DMS 273 (cell line): ENCODE data around the gene ZMAT5.

ENCODE experiments used
- DNase-seq: peaks from one replicate; lab custom pipeline; 2025; ENCODE audit not compliant: unreplicated experiment; lab: John Stamatoyannopoulos, UW

ZMAT5 gene

DNA sequence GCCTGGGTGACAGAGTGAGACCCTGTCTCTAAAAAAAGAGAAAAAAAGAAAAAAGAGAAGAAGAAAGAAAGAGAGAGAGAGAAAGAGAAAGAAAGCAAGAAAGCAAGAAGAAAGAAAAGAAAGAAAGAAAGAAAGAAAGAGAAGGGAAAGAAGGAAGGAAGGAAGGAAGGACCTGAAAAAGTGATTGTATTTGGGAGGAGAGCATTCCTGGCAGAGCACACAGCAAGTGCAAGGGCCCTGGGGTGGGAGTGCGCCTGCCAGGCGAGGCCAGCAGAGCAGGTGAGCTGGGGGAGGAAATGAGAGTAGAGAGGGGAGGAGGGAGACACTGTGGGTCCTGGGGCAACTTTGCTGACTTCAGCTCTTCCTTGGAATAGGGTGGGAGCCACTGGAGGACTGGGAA is 54.7 kb downstream of the ZMAT5 start:
- no peak for DNase-seq

DNA sequence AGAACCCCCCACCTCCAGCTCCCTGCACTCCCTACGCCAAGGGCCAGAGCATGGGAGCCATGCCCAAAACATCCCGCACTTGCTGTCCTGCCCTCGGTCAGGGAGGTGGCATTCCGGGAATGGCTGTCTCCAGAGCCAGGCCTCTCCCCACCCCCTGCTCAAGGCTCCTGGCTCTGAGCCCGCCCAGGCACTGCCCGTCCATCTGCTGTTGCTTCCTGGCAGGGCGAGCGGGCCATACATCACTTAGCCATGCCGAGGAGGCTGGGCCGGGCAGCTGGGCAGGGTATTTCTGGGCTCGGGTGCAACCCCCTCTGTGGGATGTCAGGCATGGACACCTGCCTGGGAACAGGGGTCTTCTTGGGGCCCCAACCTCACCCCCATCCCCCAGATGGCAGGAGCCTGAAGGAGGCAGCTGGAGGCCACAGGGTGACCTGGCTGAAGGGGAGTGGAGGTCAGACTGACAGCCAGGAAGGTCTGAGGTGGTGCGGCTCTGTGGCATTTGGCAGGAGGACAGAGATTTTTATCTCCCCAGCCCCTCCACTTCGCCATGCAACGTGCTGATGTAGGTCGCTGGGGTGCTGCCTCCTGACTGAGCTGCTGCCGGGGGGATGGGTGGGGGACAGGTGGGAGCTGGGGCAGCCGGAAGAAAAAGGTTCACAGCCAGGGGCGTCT is 55.7 kb downstream of the ZMAT5 start:
- DNase-seq, result peak; percentile 92

DNA sequence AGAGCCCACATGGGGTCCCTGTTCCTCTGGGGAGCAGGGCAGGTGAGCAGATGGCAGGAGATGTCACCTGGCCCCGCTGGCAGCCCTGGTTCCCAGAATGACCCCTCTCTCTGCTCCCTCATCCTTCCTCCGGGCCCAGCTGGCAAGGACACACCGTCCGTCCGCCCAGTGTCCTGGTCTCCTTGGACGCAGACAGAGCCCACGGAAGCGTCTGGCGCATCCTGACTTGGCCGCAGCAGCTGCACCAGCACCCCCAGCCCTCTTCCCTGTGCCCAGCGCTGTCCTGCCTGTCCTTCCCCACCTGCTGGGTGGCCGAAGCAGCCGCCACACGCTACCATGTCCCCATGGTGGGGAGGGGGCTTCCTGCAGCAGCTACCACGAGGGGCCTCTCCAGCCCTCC is 56.6 kb downstream of the ZMAT5 start:
- no peak for DNase-seq

DNA sequence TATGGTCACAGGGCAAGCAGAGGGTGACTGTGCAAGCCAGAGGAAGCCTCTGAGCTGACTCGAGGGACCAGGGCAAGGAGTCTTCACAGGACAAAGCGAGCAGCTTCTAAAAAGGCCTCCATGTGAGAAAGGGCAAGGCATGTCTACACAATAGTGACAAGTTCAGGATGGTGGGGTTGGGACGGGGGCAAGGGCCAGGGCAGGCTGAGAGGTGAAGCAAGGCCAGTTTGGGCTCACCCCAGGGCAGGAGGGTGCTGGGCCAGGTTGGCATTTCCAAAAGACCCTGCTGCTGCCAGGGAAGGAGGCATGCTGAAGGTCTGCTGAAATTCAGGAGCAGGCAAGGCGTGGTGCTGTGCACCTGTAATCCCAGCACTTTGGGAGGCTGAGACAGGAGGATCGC is 59.3 kb downstream of the ZMAT5 start:
- DNase-seq, result no peak

DNA sequence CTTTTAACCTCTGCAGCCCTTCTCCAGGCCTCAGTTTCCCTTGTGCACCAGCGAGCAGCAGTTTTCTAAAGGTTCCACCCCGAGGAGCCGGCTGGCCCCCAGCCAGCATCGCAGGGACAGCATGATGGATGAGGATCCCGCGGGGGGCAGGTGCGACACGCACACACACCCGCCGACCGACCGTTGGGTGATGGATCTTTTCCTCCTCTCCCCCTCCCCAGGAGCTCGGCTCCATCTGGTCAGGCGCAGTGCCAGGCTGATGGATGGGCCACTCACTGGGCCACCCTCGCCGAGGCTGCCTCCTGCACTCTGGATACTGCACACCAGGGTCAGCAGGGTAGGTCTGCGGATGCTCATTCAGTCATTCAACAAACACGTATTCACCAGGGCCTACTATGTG is 59.8 kb downstream of the ZMAT5 start:
- peak; percentile 46 for DNase-seq

DNA sequence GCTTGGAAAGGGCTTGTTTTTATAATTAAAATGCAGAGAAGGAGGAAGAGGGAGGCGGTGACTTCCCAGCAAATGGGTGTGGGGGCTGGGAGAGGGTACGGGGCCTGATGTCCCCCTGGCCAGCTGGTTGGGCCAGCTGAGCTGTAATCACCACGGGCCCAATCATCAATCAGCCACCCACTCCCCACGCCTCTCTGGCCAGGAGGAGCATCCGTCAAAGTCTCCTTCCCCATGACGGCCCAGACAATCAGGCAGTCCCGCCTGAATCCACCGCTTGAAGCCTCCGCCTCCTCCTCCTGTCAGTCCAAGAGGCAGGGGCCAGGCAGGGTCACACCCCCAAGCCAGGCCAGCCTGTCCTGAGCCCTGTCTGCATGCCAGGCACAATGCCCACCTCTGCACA is 60.3 kb downstream of the ZMAT5 start:
- DNase-seq, result peak; percentile 53

DNA sequence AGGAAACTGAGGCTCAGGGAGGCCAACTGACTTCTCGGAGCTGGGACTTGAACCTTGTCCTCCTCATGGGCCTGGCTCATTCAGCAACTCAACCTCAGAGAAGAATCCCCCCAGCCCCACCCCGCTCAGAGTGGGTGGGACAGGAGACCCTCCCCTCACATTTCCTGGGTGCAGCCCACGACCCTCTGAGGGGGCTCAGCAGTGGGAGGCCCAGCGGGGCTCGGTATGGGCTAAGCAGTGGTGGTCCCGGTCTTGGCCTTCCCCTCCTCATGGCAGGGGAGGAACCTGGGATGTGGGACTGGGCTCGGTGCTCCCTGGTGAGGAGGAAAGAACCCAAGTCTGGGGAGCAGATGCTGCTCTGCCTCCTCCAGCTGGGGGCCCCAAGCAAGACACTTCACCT is 61.2 kb downstream of the ZMAT5 start:
- DNase-seq, result no peak

DNA sequence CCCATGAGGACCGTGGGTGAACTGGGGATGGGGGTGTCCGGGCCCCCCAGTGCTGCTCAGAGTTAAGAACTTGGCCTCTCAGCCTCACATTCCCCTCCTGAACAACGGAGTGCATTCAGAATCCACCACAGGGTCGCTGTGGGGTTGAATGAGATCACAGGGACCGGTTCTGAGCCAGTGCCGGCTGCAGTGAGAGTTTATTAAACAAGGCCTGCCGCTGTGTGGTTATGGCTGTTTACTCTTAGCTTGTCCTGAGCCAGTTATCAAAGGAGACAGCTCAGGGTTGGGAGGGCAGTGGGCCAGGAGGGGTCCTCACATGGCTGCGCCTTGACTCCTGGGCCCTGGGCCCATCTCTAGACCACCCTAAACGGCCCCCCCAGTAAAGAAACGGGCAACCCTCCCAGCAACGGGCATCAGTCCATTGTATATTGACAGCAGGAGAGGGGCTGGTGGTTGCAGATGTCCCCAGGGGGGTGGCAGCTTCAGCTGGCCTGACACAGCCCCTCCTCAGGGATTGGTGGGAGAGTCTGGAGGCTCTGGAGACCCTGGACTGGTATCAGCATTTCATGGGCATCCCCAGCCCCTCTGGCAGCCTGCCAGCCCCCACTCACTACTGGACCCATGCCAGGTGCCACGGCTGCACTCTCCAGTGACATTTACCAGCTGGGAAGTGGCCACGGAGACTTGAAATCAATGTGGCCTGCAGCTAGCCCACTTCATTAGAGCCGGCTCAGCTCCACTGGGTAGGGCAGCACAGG is 62.1 kb downstream of the ZMAT5 start:
- DNase-seq, result peak; percentile 75

DNA sequence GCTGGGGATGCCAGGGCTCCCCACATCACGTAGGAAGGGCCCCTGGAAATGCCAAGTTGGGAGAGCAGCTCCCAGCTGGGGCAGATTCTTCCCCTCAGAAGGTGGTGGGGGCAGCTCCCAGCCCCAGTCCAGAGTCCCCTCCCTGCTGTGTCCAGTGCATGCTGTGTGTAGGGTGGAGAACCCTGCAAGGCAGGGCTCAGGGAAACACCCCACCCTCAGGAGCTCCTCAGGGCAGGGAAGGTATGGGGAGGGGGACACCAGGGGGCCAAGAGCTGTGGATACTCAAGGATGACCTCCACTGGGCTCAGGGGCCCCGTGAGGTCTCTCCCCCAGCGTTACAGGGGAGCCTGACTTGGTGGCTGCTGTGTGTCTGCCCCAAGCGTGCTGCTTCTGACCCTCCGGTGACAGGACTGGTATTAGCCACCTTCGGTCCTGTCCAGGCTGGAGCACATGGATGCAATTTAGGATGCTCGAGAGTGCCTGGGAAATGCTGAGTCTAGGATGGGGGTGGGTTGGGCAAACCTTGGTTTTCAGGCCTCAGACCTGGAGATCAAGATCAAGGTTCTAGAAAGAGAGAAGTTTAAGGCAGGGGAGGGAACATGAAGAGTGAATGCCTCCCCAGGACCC is 63.1 kb downstream of the ZMAT5 start:
- no peak for DNase-seq

DNA sequence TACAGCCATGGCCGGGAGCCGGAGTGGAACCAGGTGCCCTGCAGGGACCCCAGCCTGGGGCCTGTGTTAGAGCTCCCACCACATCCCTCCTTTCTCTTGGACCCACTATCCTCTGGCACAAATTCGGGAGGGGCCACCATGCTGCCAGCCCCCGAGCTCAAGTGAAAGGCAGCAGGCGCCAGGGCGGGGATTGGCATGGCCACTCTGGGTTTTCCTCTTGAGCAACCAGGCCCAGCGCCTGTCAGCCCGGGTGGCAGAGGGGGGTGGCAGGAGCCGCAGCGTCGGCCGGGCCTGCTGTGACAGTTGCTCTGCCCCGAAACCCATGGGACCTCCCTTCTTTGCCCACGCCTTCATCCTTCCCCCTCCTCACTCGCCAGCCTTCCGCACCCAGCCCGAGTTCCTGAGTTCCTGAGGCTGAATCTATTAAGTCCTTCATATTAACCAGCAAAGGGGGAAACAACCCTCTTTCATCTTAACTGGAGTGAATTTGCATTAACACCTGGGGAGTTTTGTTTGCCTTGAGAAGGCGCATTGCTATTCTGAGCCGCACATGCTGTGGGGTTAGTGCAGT is 63.8 kb downstream of the ZMAT5 start:
- peak; percentile 63 for DNase-seq

DNA sequence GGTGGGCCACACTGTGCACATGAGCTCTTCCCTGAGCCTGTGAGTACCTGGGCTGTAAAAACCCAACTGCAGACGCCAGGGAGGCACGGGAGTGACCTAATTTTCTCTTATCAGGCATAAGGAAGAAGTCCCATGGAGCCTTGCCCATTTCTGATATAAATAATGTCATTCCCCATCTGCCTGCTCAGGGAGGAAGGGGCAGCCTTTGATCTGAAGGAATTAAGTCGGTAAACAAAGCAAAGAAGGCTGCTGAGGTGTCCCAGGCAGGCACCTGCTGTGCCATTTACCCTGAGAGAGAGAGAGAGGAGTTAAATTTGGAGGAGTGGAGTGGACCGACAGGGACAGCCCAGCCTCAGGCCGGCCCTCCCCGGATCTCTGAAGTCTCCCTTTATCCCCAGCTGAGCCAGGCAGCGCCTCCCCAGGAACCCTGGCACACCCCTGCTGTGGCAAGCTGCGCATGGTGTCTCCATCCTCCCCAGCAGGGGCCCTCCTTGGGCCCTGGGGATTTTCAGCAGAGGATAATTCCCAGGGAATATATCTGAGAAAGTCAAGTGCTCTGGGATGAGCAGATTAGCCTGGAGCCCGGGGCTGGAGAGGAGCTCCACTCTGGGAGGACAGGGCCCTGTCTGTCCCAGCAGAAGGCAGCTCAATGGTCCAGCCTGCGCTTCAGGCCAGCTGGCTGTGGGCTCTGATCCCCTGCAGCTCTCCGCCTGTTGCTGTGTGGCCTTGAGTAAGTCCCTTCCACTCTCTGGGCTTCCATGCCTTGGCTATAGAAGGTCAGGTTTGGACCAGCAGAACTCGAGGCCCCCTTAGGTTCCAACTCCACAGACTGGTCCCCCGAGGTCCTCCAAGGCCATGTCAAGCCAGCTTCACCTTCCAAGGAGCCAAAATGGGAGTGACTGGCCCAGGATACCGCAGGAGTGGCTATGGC is 64.5 kb downstream of the ZMAT5 start:
- peak; percentile 87 for DNase-seq

DNA sequence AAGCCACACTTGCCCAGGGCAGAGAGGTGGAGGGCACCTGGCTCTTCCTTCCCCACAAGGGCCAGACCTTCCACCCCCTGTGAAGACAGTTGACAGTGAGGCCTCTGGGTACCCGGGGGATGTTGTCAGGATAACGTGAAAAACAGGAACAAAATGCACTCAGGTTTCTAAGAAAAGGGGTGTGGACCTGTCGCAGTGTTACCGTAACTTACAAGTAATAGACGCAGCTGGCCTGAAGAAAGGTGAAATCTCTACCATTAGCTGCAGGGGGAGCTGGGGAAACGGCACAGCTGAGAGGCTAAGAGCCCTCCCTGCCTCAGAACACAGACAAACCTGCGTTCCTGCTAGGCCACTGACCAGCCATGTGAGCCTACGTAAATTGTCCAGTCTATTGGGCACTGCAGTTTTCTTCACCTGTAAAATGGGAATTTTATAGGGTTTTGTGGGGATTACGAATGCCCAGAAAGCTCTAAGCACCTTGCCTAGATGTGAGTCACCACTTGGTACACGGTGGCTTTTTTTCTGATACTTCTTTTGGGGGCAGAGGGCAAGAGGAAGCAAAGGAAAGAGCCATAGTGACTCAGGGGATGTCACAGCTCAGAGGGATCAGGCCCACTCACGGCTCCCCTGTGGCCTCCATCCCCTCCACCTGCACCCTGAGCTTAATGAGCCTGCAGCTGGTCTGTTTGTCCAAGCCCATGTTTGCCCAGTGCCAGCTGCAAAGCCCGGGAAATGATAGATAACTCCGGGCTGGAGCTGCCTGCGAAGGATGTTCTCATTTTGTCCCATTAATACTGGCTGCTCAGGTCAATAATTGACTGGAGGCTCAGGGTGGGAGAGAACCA is 65.4 kb downstream of the ZMAT5 start:
- DNase-seq, result peak; percentile 68

DNA sequence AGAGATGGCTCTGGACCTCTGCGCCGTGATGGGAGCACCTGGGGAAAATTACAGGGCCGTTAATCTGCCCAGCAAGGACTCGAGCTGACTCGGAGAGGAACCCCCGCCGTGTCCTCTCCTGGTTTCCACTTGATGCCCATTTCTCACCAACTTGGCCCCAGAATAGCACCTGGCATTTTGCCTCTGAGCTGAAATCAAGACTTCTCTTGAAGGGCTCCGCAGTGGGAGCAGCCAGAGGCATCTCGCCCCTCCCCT is 66.0 kb downstream of the ZMAT5 start:
- peak; percentile 68 for DNase-seq

DNA sequence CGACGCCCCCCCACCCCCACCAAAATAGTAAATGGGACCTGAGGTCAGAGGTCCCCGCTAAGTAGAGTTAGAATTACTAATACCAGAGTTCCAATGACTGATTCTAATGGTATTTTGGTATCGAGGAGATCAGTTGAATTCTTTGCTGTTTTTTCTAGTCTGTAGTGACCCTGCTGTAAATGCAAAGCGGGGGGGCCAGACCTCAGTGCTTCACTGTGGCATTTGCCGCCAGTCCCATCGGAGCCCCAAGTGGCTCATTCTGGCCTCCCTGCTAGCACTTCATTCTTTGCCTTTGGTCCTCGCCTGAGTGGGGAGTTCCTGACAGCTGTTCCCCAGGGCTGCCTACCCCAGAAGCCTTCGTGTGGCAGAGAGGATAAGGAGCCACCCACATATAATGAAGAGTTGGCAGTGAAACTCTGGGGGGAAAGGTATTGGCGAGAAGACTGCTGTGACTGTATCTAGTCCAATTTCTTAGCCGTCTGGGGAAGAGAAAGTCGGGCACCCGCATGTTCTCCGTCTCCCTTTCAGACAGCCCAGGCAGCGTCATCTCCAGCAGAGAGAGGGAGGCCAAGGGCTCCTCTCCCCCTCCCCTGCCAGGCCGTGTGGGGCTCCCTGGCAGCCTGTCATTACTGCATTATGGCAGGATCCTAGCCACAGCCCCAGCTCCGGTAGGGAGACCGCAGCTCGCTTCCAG is 66.5 kb downstream of the ZMAT5 start:
- DNase-seq, result peak; percentile 68

DNA sequence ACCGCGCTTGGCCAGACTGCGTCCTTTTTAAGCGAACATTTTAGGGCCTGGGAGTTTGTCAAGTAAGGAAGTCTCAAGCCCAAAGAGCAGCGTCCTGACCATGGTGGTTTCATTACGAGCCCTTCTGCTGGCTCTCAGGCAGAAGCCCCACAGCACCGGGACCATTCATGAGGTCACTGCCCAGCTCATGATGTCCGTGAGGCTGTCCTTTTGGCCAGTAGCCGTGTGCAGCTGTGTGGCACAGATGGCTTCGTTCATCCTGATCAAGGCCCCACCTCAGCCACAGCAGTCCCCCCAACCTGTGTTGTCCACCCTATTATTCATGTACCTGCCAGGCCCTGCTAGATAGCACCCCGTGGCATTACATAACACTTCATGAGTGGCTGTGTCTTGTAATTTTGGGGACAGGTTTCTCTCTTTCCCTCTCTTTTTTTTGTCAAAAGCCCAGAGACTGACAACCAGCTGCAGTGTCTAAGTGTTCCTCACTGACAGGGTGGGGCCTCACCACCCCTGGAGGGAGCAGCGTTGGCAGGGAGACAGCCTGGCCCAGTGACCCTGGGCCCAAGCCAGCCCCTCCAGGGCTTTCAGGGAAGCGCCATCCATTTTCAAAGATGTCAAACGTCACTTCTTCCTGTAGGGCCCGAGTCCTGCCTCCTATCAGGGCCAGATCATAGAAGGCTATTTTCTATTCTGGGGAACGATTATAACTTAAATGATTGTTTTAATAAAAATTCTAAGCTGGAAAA is 68.8 kb downstream of the ZMAT5 start:
- DNase-seq, result no peak

DNA sequence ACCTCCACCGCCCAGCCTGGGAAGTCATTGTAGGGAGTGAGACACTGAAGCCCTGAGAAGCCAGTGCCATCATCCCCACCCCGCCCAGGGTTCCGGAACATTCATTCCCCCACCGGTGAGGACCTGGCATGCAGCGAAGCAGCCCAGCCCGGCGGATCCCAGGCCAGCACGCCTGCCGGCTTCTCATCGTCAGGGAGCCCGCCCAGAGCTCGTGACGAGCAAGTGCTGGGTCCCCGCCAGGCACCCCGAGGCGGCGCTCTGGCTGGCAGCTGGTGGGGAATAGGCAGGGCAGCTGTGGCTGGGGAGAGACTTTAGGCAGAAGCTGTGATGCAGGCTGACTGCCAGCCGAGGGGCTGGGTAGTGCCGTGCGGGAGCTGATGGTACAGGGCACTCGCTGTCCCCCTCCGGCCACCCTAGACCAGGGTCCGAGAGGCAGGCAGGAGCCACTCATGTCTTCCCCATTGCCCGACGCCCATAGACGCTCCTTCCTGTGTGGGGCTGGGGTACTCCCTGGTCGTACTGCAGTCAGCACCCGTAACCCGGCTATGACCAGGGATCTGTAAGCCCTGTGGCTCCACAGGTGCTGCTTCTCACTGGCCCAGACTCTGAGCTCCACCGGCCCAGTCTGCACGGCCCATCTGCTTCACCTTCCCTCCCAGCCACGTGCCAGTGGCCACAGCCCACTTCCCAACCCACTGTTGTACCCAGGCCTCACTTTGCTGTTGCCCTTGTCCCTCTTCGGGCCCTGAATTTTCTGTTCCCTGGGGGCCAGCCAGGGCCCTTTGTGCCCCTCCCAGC is 71.5 kb downstream of the ZMAT5 start:
- peak; percentile 96 for DNase-seq

DNA sequence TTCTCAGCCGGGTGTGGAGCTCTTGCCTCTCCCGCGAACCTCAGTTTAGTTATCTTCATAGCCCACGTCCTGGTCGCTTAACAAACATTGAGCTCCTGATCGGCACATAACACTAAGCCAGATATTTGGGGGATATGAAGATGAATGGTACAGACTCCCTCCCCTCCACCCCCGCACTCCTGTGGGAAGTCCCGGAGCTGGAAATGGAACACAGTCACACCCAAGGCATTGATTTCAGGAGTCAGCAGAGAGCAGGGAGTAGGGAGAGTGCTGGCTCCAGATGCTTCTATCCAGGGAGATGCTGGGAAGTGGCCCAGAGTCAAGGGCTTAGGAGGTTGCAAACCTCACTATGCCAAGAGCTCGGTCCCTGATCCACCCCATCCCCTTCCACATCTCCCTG is 73.1 kb downstream of the ZMAT5 start:
- DNase-seq, result peak; percentile 38

DNA sequence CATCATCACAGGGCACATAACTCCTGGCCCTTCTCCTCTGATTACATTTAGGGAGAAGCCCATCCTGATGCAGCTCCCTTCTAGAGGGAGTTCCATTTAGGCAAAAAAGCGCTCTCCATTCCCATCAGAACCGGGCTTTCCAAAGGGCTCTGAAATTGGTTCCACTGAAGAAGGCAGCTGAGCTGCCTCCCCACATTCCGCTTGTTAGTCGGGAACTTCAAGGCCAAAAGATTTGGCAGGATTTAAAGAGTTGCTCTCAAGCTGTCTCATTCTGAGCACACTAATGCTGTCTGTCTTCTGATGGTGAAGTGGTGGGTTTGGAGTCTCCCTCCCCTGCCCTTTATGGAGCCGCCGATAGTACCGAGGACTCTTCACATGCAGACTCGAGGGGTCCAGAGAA is 73.6 kb downstream of the ZMAT5 start:
- peak; percentile 46 for DNase-seq
